Mesenchymal stem cell (in vitro differentiated cells and primary cell): ENCODE measurements around the gene USP17L10.
"Not testable (repeated sequence)": the region's sequence is repeated elsewhere in the genome, so short reads cannot be mapped to it uniquely, and the experiment has no call there.

Experiments
- DNase-seq: peaks from one replicate; pipeline ENCODE4 v3.0.0-alpha.2; 2013
- H2AFZ ChIP-seq: one replicate; pipeline ENCODE4 v1.6.1; 2013; ENCODE audit warnings: low read depth, mild to moderate bottlenecking, control low read depth, inconsistent platforms, low read length, moderate library complexity
- H2AK5ac ChIP-seq: 2 replicates; pipeline ENCODE4 v1.6.1; 2013; ENCODE audit warnings: low read length, moderate library complexity, mild to moderate bottlenecking, inconsistent platforms; ENCODE audit not compliant: severe bottlenecking
- H2BK120ac ChIP-seq: one replicate; pipeline ENCODE4 v1.6.1; 2013; ENCODE audit warnings: low read depth, mild to moderate bottlenecking, inconsistent platforms, low read length, moderate library complexity
- H2BK12ac ChIP-seq, 2 experiments: one replicate each; pipeline ENCODE4 v1.6.1; 2013; ENCODE audit warnings: inconsistent platforms in 2 of 2, low read length in 2 of 2, mild to moderate bottlenecking in 2 of 2, moderate library complexity in 2 of 2, control low read depth in 1 of 2
- H2BK15ac ChIP-seq: one replicate; pipeline ENCODE4 v1.6.1; 2013; ENCODE audit warnings: mild to moderate bottlenecking, low read depth, inconsistent platforms; ENCODE audit not compliant: poor library complexity, severe bottlenecking
- H2BK5ac ChIP-seq: 2 replicates; pipeline ENCODE4 v1.6.1; 2013; ENCODE audit warnings: low read depth, mild to moderate bottlenecking, low read length, control low read depth, inconsistent platforms; ENCODE audit not compliant: poor library complexity, severe bottlenecking
- H3K14ac ChIP-seq, 2 experiments: one replicate each; pipeline ENCODE4 v1.6.1; 2013; ENCODE audit warnings: inconsistent platforms in 2 of 2, low read length in 2 of 2, control low read depth in 1 of 2, mild to moderate bottlenecking in 1 of 2, moderate library complexity in 1 of 2
- H3K18ac ChIP-seq, 2 experiments: one replicate each; pipeline ENCODE4 v1.6.1; 2013; ENCODE audit warnings: inconsistent platforms in 2 of 2, low read length in 2 of 2, control low read depth in 1 of 2, low read depth in 1 of 2, mild to moderate bottlenecking in 1 of 2
- H3K23ac ChIP-seq, 2 experiments: one replicate each; pipeline ENCODE4 v1.6.1; 2013; ENCODE audit warnings: inconsistent platforms in 2 of 2, low read length in 2 of 2, mild to moderate bottlenecking in 2 of 2, moderate library complexity in 2 of 2, control low read depth in 1 of 2
- H3K27ac ChIP-seq: 2 replicates; pipeline ENCODE4 v1.5.1; 2013; ENCODE audit warnings: mild to moderate bottlenecking, moderate library complexity, low read length, control low read depth, inconsistent platforms; ENCODE audit not compliant: poor library complexity, severe bottlenecking
- H3K27me3 ChIP-seq, 2 experiments: 2 replicates each; pipeline versions ENCODE4 v1.6.1 to v1.7.0; 2013; ENCODE audit warnings: low read length in 2 of 2, mild to moderate bottlenecking in 2 of 2, moderate library complexity in 2 of 2, control low read depth in 1 of 2, inconsistent platforms in 1 of 2; ENCODE audit not compliant: control insufficient read depth in 1 of 2, insufficient read depth in 1 of 2
- H3K36me3 ChIP-seq, 2 experiments: 2 replicates each; pipeline versions ENCODE4 v1.6.1 to v1.7.0; 2013; ENCODE audit warnings: low read length in 2 of 2, control low read depth in 1 of 2, inconsistent platforms in 1 of 2, low read depth in 1 of 2, mild to moderate bottlenecking in 1 of 2; ENCODE audit not compliant: insufficient read depth in 2 of 2, control insufficient read depth in 1 of 2
- H3K4ac ChIP-seq, 2 experiments: one replicate each; pipeline ENCODE4 v1.6.1; 2013; ENCODE audit warnings: inconsistent platforms in 2 of 2, low read length in 2 of 2, mild to moderate bottlenecking in 2 of 2, moderate library complexity in 2 of 2, control low read depth in 1 of 2, low read depth in 1 of 2
- H3K4me1 ChIP-seq: 2 replicates; pipeline ENCODE4 v1.6.1; 2013; ENCODE audit warnings: low read depth, low read length, control low read depth; ENCODE audit not compliant: control insufficient read depth, insufficient read depth
- H3K4me2 ChIP-seq: 2 replicates; pipeline ENCODE4 v1.6.1; 2013; ENCODE audit warnings: low read length, mild to moderate bottlenecking, inconsistent platforms; ENCODE audit not compliant: poor library complexity, severe bottlenecking
- H3K4me3 ChIP-seq, 2 experiments: 2 replicates each; pipeline versions ENCODE4 v1.5.1 to v1.7.0; 2013; ENCODE audit warnings: low read length in 2 of 2, mild to moderate bottlenecking in 2 of 2, control low read depth in 1 of 2, low read depth in 1 of 2; ENCODE audit not compliant: insufficient read depth in 1 of 2
- H3K79me1 ChIP-seq: replicated peaks from 2 replicates; pipeline ENCODE4 v1.6.1; 2013; ENCODE audit warnings: mild to moderate bottlenecking, control low read depth, low read length, inconsistent platforms; ENCODE audit not compliant: poor library complexity, severe bottlenecking
- H3K9ac ChIP-seq: 2 replicates; pipeline ENCODE4 v1.7.0; 2013; ENCODE audit warnings: mild to moderate bottlenecking, low read length, moderate library complexity
- H3K9me3 ChIP-seq: 2 replicates; pipeline ENCODE4 v1.7.0; 2013; ENCODE audit warnings: mild to moderate bottlenecking, low read length; ENCODE audit not compliant: control insufficient read depth
- H4K8ac ChIP-seq: one replicate; pipeline ENCODE4 v1.6.1; 2013; ENCODE audit warnings: inconsistent platforms, mild to moderate bottlenecking, low read length, moderate library complexity
- H4K91ac ChIP-seq: one replicate; pipeline ENCODE4 v1.6.1; 2013; ENCODE audit warnings: mild to moderate bottlenecking, low read length, inconsistent platforms
- WGBS: methylation state at CpG from one replicate; pipeline ENCODE4 v1.1.7; 2013; ENCODE audit warnings: mixed read lengths; 5-methylcytosine and 5-hydroxymethylcytosine counted together

Gene USP17L10

GRCh38 chr4:9234085-9234484, 23.6 kb downstream of the USP17L10 start, which contains the start of gene USP17L15:
Gene USP17L15, plus strand, starts transcription at chr4:9234385. Its CDS starts 0 bp downstream, at chr4:9234385.
- H2BK15ac ChIP-seq, H3K4me3 ChIP-seq, H3K9ac ChIP-seq, H3K14ac ChIP-seq, H3K23ac ChIP-seq, H2BK5ac ChIP-seq, H3K79me1 ChIP-seq, H2BK120ac ChIP-seq, H3K9me3 ChIP-seq, H2AFZ ChIP-seq, H3K4me2 ChIP-seq, H3K27me3 ChIP-seq, H3K27ac ChIP-seq, H4K8ac ChIP-seq, H3K4ac ChIP-seq, H2BK12ac ChIP-seq, H3K4me1 ChIP-seq, H3K18ac ChIP-seq, H3K36me3 ChIP-seq, H4K91ac ChIP-seq, DNase-seq, H2AK5ac ChIP-seq: not testable (repeated sequence)
- WGBS, result no CpG with 5 or more reads among the region's 15 CpGs

GRCh38 chr4:9238461-9238860, 28.0 kb downstream of the USP17L10 start:
- not testable (repeated sequence) for H3K79me1 ChIP-seq, DNase-seq, H2BK120ac ChIP-seq, H2BK15ac ChIP-seq, H3K4me3 ChIP-seq, H3K4me2 ChIP-seq, H2AFZ ChIP-seq, H3K9me3 ChIP-seq, H3K4ac ChIP-seq, H3K27ac ChIP-seq, H3K27me3 ChIP-seq, H3K36me3 ChIP-seq, H3K9ac ChIP-seq, H2BK12ac ChIP-seq, H4K91ac ChIP-seq, H3K18ac ChIP-seq, H2AK5ac ChIP-seq, H4K8ac ChIP-seq, H3K4me1 ChIP-seq, H3K14ac ChIP-seq, H3K23ac ChIP-seq, H2BK5ac ChIP-seq
- WGBS, result 81% methylated on average over 9 of the region's 12 CpGs

- not testable (repeated sequence) for H2AFZ ChIP-seq, H2BK12ac ChIP-seq, H3K23ac ChIP-seq, H3K27ac ChIP-seq, H3K4me1 ChIP-seq, H3K4me2 ChIP-seq, H3K18ac ChIP-seq, H4K91ac ChIP-seq, H4K8ac ChIP-seq, H3K36me3 ChIP-seq, H3K4ac ChIP-seq, H2BK15ac ChIP-seq, H3K9ac ChIP-seq, H3K27me3 ChIP-seq, H3K79me1 ChIP-seq, H2BK5ac ChIP-seq, H3K9me3 ChIP-seq, H3K4me3 ChIP-seq, H2BK120ac ChIP-seq, H3K14ac ChIP-seq, DNase-seq, H2AK5ac ChIP-seq
- no CpG with 5 or more reads among the region's 14 CpGs for WGBS
Measured at GRCh38 chr4:9243579-9243978, 33.1 kb downstream of the USP17L10 start, which contains the start of gene USP17L17. Gene USP17L17, plus strand, starts transcription at chr4:9243879. Its CDS starts 0 bp downstream, at chr4:9243879.

GRCh38 chr4:9247953-9248680, 37.7 kb downstream of the USP17L10 start, which contains the start of gene USP17L18:
Gene USP17L18, plus strand, starts transcription at chr4:9248630. Its CDS starts 0 bp downstream, at chr4:9248630.
- H3K36me3 ChIP-seq, H4K8ac ChIP-seq, H2AK5ac ChIP-seq, H3K4ac ChIP-seq, H4K91ac ChIP-seq, H3K27me3 ChIP-seq, H2BK5ac ChIP-seq, H2BK15ac ChIP-seq, H3K23ac ChIP-seq, H3K9me3 ChIP-seq, H3K14ac ChIP-seq, H3K18ac ChIP-seq, H3K4me3 ChIP-seq, H3K4me2 ChIP-seq, H2BK120ac ChIP-seq, H3K4me1 ChIP-seq, H2AFZ ChIP-seq, H3K79me1 ChIP-seq, DNase-seq, H2BK12ac ChIP-seq, H3K27ac ChIP-seq, H3K9ac ChIP-seq: not testable (repeated sequence)
- 83% methylated on average over 9 of the region's 26 CpGs for WGBS
